ENCODE data around the gene ARG2.

ARG2 gene

DNA sequence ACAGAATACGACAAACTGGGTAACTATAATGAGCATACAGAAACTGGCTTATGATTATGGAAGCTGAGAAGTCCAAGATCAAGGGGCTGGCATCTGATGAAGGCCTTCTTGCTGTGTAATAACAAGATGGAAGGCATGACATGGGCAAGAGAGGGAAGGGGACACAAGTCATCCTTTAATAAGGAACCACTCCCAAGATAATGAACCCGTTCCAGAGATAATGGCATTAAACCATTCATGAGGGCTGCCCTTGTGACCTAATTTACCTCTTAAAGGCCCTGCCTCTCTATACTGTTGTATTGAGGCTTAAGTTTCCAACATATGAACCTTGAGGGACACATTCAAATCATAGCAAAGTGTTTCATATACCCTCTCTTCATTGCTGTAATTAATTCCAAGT, 59.3 kb downstream of the ARG2 start:
- no peaks in the 10 kb centered on the region for H3K4me1 ChIP-seq
- no peak for TF ChIP-seq CTCF (IDR thresholded peaks at IDR 0.05; ENCODE audit: low read depth, low read length)

GRCh38 chr14:67680121-67680602, 60.4 kb downstream of the ARG2 start:
- Histone ChIP-seq H3K4me1 (no peaks in the 10 kb centered on the region), H3K4me3 (ENCODE audit: low read depth, low read length) (no peak overlapping the region), H3K9me3 (no peaks in the 10 kb centered on the region), H3K36me3 (peaks cover 65% of the 10 kb centered on the region), H3K27me3 (no peaks in the 10 kb centered on the region)
- TF ChIP-seq CTCF (IDR thresholded peaks at IDR 0.05; ENCODE audit: low read depth, low read length) = no peak
- DNase-seq = no peak

More for the DNA sequence above, 59.3 kb downstream of the ARG2 start:
- Histone ChIP-seq H3K9me3 (no peaks in the 10 kb centered on the region), H3K4me3 (ENCODE audit: low read depth, low read length) (no peak overlapping the region), H3K27me3 (no peaks in the 10 kb centered on the region), H3K36me3 (peaks cover 56% of the 10 kb centered on the region)
- DNase-seq = no peak

GRCh38 chr14:67680941-67681340, 61.2 kb downstream of the ARG2 start:
- no peak for TF ChIP-seq CTCF (IDR thresholded peaks at IDR 0.05; ENCODE audit: low read depth, low read length)
- no peaks in the 10 kb centered on the region for H3K9me3 ChIP-seq
- DNase-seq = no peak
- no peak overlapping the region for H3K4me3 ChIP-seq (ENCODE audit: low read depth, low read length)
- no peaks in the 10 kb centered on the region for H3K4me1 ChIP-seq
- H3K27me3 ChIP-seq = no peaks in the 10 kb centered on the region
- H3K36me3 ChIP-seq = peaks cover 73% of the 10 kb centered on the region

DNA sequence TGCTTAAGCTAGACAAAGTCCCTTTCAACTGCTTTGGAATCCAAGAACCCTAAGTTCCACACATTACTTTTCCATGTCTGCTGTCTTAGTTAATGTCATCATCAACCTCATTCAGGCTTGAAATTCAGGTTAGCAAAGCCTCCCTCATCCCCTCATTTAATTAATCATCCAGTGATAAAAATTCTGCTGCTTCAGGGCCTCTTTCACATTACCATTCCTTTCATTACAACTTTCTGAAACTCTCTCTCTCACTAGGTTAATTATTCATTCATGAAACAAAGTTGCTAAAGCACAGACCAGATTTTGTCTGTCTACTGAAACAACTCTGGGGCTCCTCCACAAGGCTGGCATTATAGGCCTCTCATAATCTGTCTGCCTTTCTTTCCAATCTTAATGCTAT, 64.1 kb downstream of the ARG2 start:
- TF ChIP-seq CTCF (IDR thresholded peaks at IDR 0.05; ENCODE audit: low read depth, low read length) = no peak
- no peaks in the 10 kb centered on the region for H3K4me1 ChIP-seq
- DNase-seq = no peak
- no peaks in the 10 kb centered on the region for H3K9me3 ChIP-seq
- H3K4me3 ChIP-seq (ENCODE audit: low read depth, low read length) = no peak overlapping the region
- H3K36me3 ChIP-seq = peaks cover 82% of the 10 kb centered on the region
- no peaks in the 10 kb centered on the region for H3K27me3 ChIP-seq

- Histone ChIP-seq H3K27me3 (no peaks in the 10 kb centered on the region), H3K4me3 (ENCODE audit: low read depth, low read length) (no peak overlapping the region), H3K36me3 (peaks cover 73% of the 10 kb centered on the region), H3K4me1 (no peaks in the 10 kb centered on the region), H3K9me3 (no peaks in the 10 kb centered on the region)
- DNase-seq = no peak
- no peak for TF ChIP-seq CTCF (IDR thresholded peaks at IDR 0.05; ENCODE audit: low read depth, low read length)
Observed at GRCh38 chr14:67690011-67690410, 70.3 kb downstream of the ARG2 start.

GRCh38 chr14:67694791-67695393, 75.2 kb downstream of the ARG2 start:
- no peak for TF ChIP-seq CTCF (IDR thresholded peaks at IDR 0.05; ENCODE audit: low read depth, low read length)
- H3K9me3 ChIP-seq = no peaks in the 10 kb centered on the region
- no peaks in the 10 kb centered on the region for H3K27me3 ChIP-seq
- no peaks in the 10 kb centered on the region for H3K4me1 ChIP-seq
- peak overlapping the region; percentile 100 for H3K4me3 ChIP-seq (ENCODE audit: low read depth, low read length)
- H3K36me3 ChIP-seq = peaks cover 32% of the 10 kb centered on the region
- peak; percentile 84 for DNase-seq
